Astrocyte (in vitro differentiated cells and primary cell): ENCODE results near the gene FKBP10.

Experiments
- EZH2 ChIP-seq: IDR thresholded peaks from 2 replicates; pipeline ENCODE4 v1.6.1; 2012; ENCODE audit warnings: mild to moderate bottlenecking, low read length, inconsistent platforms; ENCODE audit not compliant: insufficient read depth
- TF ChIP-seq, protein P1 (sequence below): IDR thresholded peaks from 2 replicates; pipeline ENCODE4 v1.5.1; 2011; ENCODE audit warnings: low read depth, mild to moderate bottlenecking, inconsistent platforms, low read length, moderate library complexity; ENCODE audit not compliant: insufficient read depth

DNA sequence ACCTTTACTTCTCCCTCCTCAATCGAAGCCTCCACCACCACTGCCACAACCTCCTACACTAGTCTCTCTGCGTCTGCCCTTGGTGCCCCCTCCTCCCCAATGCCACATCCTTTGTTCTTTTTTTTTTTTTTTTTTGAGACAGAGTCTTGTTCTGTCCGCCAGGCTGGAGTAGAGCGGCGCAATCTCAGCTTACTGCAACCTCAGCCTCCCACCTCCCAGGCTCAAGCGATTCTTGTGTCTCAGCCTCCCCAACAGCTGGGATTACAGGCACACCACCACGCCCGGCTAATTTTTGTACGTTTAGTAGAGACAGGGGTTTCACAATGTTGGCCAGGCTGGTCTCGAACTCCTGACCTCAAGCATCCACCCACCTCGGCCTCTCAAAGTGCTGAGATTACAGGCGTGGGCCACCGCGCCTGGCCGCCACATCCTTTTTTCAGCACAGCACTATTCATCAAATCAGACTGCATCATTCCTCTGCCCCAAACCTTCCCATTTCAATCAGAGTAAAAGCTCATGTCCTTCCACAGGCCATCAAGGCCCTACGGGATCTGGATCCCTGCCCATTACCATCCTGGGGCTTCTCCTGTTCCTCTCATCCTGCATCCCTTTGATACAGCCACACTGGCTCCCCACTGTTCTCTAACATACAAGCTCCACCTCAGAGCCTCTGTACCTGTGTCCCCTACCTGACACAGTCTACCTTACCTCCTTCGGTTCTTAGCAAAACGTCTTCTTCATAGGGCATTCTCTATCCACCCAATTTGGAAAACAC lies 50.5 kb downstream of the FKBP10 start:
- TF ChIP-seq, protein P1, sequence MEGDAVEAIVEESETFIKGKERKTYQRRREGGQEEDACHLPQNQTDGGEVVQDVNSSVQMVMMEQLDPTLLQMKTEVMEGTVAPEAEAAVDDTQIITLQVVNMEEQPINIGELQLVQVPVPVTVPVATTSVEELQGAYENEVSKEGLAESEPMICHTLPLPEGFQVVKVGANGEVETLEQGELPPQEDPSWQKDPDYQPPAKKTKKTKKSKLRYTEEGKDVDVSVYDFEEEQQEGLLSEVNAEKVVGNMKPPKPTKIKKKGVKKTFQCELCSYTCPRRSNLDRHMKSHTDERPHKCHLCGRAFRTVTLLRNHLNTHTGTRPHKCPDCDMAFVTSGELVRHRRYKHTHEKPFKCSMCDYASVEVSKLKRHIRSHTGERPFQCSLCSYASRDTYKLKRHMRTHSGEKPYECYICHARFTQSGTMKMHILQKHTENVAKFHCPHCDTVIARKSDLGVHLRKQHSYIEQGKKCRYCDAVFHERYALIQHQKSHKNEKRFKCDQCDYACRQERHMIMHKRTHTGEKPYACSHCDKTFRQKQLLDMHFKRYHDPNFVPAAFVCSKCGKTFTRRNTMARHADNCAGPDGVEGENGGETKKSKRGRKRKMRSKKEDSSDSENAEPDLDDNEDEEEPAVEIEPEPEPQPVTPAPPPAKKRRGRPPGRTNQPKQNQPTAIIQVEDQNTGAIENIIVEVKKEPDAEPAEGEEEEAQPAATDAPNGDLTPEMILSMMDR = no peak
- no peak for TF ChIP-seq EZH2
